ENCODE measurements around the gene CLBA1.

CLBA1 gene

DNA sequence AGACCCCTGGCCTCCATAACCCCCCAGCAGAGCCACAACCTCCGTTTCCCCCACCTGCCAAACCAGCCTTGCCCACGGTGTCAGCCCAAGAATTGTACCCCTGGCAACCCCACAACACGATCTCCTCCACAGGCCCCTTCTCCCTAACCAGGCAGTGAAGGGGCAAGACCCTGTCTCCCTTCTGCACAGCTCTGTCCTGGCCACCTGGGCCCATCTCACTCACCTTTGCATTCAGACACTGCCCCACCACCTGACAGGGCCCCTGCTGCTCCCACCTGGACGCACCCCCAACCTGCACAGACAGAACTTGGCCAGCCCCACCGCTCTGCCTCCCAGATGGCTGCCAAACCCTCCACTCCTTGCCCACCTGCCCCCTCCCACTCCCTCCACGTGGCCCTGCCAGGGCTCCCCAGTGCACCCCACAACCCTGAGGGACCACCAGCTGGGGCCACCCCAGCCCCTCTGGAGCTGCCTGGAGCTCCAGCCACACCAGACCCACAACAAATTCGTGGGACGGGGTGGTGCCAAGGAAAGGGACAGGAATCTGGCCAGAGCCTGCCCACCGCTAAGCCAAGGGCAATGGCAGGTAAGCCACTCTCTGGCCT is 19.2 kb upstream of the CLBA1 start:
- H3K4me3 ChIP-seq (ENCODE audit: low read depth, low read length), result no peak overlapping the region
- no peak for TF ChIP-seq CTCF (IDR thresholded peaks at IDR 0.05; ENCODE audit: borderline replicate concordance, insufficient read depth, low read depth, low read length)

DNA sequence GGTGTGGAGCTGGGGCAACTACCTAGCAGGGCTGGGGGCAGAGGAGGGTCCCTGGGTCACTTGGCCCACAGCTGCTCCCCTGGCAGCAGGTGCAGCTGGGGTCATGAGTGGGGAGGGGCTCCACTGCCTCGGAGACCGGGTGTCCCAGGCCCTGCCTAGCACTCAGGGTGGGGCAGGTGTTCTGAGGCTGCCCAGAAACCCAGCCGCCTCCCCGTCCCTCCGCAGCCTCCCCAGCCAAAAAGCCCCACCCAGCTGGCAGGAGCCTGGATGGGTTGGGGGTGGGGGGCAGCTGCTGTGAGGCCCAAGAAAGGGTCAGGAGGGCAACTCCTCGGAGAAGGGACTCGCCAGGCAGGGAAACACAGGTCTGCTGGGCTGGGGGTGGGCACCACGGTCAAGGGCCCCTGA is 18.6 kb upstream of the CLBA1 start:
- no peak for TF ChIP-seq CTCF (IDR thresholded peaks at IDR 0.05; ENCODE audit: borderline replicate concordance, insufficient read depth, low read depth, low read length)
- no peak overlapping the region for H3K4me3 ChIP-seq (ENCODE audit: low read depth, low read length)

GRCh38 chr14:104967386-104968152 is 18.0 kb upstream of the CLBA1 start:
- no peak for TF ChIP-seq CTCF (IDR thresholded peaks at IDR 0.05; ENCODE audit: borderline replicate concordance, insufficient read depth, low read depth, low read length)
- no peak overlapping the region for H3K4me3 ChIP-seq (ENCODE audit: low read depth, low read length)

GRCh38 chr14:104968153-104968527 is 17.4 kb upstream of the CLBA1 start:
- no peak overlapping the region for H3K4me3 ChIP-seq (ENCODE audit: low read depth, low read length)
- TF ChIP-seq CTCF (IDR thresholded peaks at IDR 0.05; ENCODE audit: borderline replicate concordance, insufficient read depth, low read depth, low read length), result no peak

GRCh38 chr14:104968541-104969401 is 16.8 kb upstream of the CLBA1 start:
- TF ChIP-seq CTCF (IDR thresholded peaks at IDR 0.05; ENCODE audit: borderline replicate concordance, insufficient read depth, low read depth, low read length), result 0 out of 2 replicates have a peak, but pooled peaks have one; percentile 10
- H3K4me3 ChIP-seq (ENCODE audit: low read depth, low read length), result no peak overlapping the region

GRCh38 chr14:104969741-104970230 is 15.8 kb upstream of the CLBA1 start:
- H3K4me3 ChIP-seq (ENCODE audit: low read depth, low read length), result no peak overlapping the region

More at GRCh38 chr14:104969741-104970230, 15.8 kb upstream of the CLBA1 start:
- no peak for TF ChIP-seq CTCF (IDR thresholded peaks at IDR 0.05; ENCODE audit: borderline replicate concordance, insufficient read depth, low read depth, low read length)

Data from GM12875 (cell line).